Activated T-helper 17 cell treated with anti-CD3 and anti-CD28 coated beads, Interleukin-2, amount 50 U/mL, for 72 hours (primary cell): ENCODE results near the gene VAV1. TPM values are rescaled to one million over a fixed set of nuclear protein-coding genes. Genes with fewer than 3 reads are reported as not detected.
A peak's percentile ranks its signal among the peaks of the same experiment; 100 is the strongest.

Source experiments
- ATAC-seq: fragments of 150-1000 bp; cut with Tn5 transposase; replicated peaks from 2 replicates; pipeline ENCODE4 v1.10.0; 2021; ENCODE audit warnings: mild to moderate bottlenecking, moderate library complexity
- H3K27ac Mint-ChIP-seq: one replicate; pipeline ENCODE4 v1.8.0; 2022; ENCODE audit warnings: mixed read lengths
- H3K27me3 Mint-ChIP-seq: one replicate; pipeline ENCODE4 v1.8.0; 2022; ENCODE audit warnings: mixed read lengths
- H3K36me3 Mint-ChIP-seq: one replicate; pipeline ENCODE4 v1.8.0; 2022; ENCODE audit warnings: low read depth, mild to moderate bottlenecking, mixed read lengths
- H3K4me1 Mint-ChIP-seq: one replicate; pipeline ENCODE4 v1.8.0; 2022; ENCODE audit warnings: mixed read lengths
- H3K4me3 Mint-ChIP-seq: one replicate; pipeline ENCODE4 v1.8.0; 2022; ENCODE audit warnings: mild to moderate bottlenecking, mixed read lengths
- H3K9me3 Mint-ChIP-seq: one replicate; pipeline ENCODE4 v1.8.0; 2022; ENCODE audit warnings: mixed read lengths
- total RNA-seq, 2 donors: library from RNA; stranded (reverse); gene quantifications; one replicate each; pipeline ENCODE4 v1.2.3, GENCODE V29; 2022

The VAV1 gene
- total RNA-seq, 2 donors from 2014 or later = 110 to 114 TPM

DNA sequence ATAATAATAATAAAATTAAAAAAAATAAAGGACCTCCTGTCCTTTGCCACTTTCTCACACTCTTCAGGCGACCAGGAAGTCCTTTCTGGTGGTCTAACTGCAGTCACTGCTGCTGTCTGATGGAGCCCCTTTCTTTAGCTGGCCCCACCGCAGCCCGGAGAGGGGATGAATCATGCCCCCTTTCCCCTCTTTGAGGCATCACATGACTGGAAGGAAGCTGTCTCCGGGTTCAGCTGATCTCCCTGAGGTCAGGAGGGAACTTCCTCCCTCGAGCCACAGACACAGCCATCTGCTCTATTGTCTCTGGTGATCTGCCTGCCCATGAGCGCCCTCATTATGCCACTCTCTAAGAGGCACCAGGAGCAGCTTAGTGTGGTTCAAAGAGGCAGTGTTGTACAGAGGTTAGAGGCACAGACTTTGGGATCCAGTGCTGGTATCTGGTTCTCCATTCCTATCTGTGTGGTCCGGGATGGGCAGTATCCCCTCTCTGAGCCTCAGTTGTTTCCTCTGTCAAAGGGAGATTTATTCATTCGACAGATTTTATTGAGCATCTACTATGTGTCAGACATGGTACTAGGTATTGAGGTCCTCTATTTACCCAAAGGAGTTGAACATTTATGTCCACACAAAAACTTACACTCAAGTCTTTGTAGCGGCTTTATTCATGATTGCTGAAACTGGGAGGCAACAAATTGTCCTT, 30.0 kb downstream of the VAV1 start:
- Mint-ChIP-seq H3K9me3 (no peaks in the 10 kb centered on the region), H3K36me3 (peaks cover 62% of the 10 kb centered on the region), H3K4me1 (peaks cover 48% of the 10 kb centered on the region), H3K4me3 (peak overlapping the region; percentile 91), H3K27ac (peak overlapping the region; percentile 96), H3K27me3 (no peaks in the 10 kb centered on the region)
- ATAC-seq = peak; percentile 77

DNA sequence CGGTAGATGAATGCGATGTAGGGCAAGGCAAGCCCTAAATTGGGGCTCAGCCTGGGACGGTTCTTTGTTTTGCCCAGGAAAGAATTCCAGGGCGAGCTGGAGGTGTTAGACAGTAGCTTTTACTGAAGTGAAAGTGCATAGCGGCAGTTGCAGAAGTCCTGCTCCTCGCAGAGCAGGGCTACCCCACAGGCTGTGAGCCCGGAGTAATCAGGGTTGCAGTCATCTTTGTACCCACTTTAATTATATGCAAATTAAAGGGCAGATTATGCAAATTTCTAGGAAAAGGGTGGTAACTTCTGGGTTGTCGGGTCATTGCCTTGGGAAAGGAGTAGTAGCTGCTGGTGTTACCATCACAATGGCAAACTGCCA, 30.5 kb downstream of the VAV1 start:
- Mint-ChIP-seq H3K9me3 (no peaks in the 10 kb centered on the region), H3K4me1 (peaks cover 48% of the 10 kb centered on the region), H3K36me3 (peaks cover 57% of the 10 kb centered on the region), H3K4me3 (peak overlapping the region; percentile 91), H3K27me3 (no peaks in the 10 kb centered on the region), H3K27ac (peak overlapping the region; percentile 96)
- no peak for ATAC-seq

DNA sequence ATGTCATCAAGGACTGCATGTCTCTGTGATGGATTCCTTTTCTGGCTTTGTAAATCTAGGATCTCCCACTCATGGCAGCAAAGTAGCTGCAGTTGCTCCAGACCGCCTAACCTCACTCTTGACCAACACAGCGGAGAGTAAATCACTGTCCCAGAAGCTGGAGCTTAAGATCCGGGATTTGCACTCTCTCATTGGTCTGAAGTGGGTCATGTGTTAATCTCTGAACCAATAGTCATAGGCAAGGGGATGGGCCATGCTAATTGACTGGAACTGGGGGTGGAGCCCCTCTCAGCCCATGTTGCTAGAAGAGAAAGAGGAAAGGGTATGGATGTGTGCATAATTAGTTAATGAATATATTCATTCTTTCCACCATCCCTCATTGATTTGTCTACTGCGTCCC, 34.0 kb downstream of the VAV1 start:
- Mint-ChIP-seq H3K9me3 (no peaks in the 10 kb centered on the region), H3K4me1 (peaks cover 42% of the 10 kb centered on the region)

DNA sequence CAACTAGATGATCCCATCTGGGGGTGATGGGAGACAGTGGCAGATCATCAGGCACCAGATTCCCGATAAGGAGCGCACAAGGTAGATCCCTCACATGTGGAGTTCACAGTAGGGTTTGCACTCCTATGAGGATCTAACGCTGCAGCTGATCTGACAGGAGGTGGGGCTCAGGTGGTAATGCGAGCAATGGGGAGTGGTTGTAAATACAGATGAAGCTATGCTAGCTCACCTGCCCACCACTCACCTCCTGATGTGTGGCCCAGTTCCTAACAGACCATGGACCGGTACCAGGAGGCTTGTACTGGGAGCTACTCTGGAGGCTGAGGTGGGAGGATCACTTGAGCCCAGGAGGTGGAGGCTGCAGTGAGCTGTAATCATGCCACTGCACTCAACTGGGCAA, 34.8 kb downstream of the VAV1 start:
- H3K4me3 Mint-ChIP-seq = no peak overlapping the region
- peaks cover 58% of the 10 kb centered on the region for H3K36me3 Mint-ChIP-seq
- no peaks in the 10 kb centered on the region for H3K27me3 Mint-ChIP-seq
- H3K27ac Mint-ChIP-seq = no peak overlapping the region
- H3K9me3 Mint-ChIP-seq = peaks cover 4% of the 10 kb centered on the region
- no peak for ATAC-seq
- H3K4me1 Mint-ChIP-seq = peaks cover 42% of the 10 kb centered on the region

More for the DNA sequence above, 34.0 kb downstream of the VAV1 start:
- Mint-ChIP-seq H3K4me3 (no peak overlapping the region), H3K27ac (peak overlapping the region; percentile 58), H3K36me3 (peaks cover 59% of the 10 kb centered on the region), H3K27me3 (no peaks in the 10 kb centered on the region)
- ATAC-seq = no peak

DNA sequence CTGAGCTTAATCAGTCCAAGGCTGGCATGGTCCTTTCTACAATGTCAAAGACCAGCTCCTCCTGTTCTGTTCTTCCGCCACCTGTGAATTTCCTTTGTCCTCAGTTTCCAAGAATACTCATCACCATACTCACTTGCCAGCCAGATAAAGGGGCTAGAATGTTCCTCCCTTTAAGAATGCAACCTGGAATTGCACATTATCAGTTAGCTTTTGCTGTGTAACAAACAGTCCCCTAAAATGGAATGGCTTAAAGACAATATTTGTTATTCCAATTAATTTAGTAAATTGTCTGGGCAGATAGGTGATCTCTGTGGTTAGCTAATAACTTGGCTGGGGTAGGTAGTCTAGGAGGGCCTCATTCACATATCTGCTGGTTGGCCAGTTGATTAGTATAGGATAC, 36.0 kb downstream of the VAV1 start:
- H3K27ac Mint-ChIP-seq = no peak overlapping the region
- no peak overlapping the region for H3K4me3 Mint-ChIP-seq
- peaks cover 43% of the 10 kb centered on the region for H3K4me1 Mint-ChIP-seq
- ATAC-seq = no peak
- H3K27me3 Mint-ChIP-seq = no peaks in the 10 kb centered on the region
- peaks cover 4% of the 10 kb centered on the region for H3K9me3 Mint-ChIP-seq
- H3K36me3 Mint-ChIP-seq = peaks cover 53% of the 10 kb centered on the region

DNA sequence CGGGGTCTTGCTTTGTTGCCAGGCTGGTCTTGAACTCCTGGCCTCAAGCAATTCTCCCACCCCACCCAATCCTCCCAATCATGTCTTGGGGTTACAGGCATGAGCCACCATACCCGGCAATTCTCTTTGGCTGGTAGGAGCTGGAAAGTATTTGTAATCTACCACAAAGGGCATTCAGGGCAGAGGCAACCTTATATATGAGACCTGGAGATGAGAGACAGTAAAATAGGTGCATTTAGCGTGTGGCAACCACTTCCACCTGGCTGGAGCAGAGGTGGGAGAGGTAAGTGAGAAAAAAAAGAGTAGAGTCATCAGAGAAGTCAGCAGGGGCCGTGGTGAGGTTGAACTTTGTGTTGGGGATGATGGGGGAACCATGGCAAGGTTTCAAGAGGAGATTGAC, 36.8 kb downstream of the VAV1 start:
- Mint-ChIP-seq H3K4me1 (peaks cover 43% of the 10 kb centered on the region), H3K4me3 (peak overlapping the region; percentile 2), H3K27me3 (no peaks in the 10 kb centered on the region), H3K36me3 (peaks cover 46% of the 10 kb centered on the region), H3K27ac (peak overlapping the region; percentile 63), H3K9me3 (peaks cover 4% of the 10 kb centered on the region)
- no peak for ATAC-seq

DNA sequence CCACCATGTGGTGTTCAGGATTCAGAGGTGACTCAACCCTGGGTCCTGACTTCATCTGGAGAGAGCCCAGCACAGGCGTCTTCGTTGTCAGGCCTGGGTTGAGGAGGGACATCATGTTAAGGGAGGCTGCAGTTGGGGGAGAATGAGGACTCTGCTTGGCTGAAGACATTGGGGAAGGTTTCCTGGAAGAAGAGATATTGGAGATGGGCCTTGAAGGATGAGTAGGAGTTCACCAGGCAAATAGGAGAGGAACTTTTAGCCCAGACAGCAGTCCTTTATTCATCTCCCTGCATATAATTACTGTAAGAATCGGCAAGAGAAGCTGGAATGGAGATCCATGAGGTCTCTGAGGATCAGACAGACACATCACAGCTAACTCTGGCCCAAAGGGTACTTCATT, 38.9 kb downstream of the VAV1 start:
- Mint-ChIP-seq H3K27ac (peak overlapping the region; percentile 77), H3K36me3 (peaks cover 61% of the 10 kb centered on the region), H3K4me1 (peaks cover 54% of the 10 kb centered on the region)

DNA sequence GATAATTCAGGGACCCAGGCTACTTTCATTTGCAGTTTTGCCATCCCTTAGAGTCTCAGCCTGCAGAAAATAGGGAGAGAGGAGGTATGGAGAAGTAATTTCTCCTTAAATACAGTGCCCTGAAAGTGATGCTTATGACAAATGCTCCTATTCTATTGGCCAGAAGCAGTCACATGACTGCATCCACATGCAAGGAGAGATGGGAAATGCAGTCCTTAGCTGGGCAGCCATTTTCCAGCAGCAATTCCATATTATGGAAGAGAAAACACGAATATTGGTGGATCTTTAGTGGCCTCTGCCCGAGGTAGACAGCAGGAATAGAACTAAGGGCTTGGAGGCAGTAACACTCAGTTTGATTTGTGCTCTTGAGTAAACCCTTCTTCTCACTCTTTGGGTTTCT, 39.4 kb downstream of the VAV1 start:
- Mint-ChIP-seq H3K4me1 (peaks cover 52% of the 10 kb centered on the region), H3K27me3 (no peaks in the 10 kb centered on the region), H3K4me3 (peak overlapping the region; percentile 17), H3K9me3 (peaks cover 4% of the 10 kb centered on the region), H3K27ac (peak overlapping the region; percentile 77), H3K36me3 (peaks cover 58% of the 10 kb centered on the region)
- ATAC-seq = no peak

More for the DNA sequence above, 38.9 kb downstream of the VAV1 start:
- H3K27me3 Mint-ChIP-seq = no peaks in the 10 kb centered on the region
- no peak for ATAC-seq
- no peak overlapping the region for H3K4me3 Mint-ChIP-seq
- H3K9me3 Mint-ChIP-seq = peaks cover 4% of the 10 kb centered on the region

DNA sequence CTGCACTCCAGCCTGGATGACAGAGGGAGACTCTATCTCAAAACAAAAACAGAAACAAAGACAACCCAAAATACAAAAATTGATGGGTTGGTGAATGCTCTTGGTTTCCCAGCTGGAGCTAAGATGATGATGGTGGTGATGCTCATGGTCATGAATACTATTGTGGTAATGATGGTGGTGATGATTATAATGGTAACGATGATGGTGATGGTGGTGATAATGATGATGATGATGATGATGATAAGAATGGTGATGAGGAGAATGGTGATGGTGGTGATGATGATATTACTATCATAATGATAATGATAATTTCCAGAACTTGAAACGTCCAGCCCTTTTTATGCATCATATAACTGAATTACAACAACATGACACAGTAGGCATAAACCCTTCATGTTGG, 40.1 kb downstream of the VAV1 start:
- peaks cover 58% of the 10 kb centered on the region for H3K36me3 Mint-ChIP-seq
- peaks cover 53% of the 10 kb centered on the region for H3K4me1 Mint-ChIP-seq
- peak overlapping the region; percentile 77 for H3K27ac Mint-ChIP-seq

DNA sequence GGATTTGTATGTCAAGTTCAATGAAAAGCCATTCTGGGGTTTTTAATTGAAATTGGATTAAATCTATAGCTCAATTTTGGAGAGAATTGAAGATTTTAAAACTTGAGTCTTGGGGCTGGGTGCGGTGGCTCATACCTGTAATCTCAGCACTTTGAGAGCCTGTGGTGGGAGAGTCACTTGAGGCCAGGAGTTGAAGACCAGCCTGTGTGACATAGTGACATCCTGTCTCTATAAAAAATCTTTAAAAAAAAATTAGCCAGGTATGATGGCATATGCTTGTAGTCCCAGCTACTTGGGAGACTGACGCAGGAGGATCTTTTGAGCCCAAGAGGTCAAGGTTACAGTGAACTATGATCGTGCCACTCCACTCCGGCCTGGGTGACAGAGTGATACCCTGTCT, 41.2 kb downstream of the VAV1 start:
- Mint-ChIP-seq H3K4me1 (peaks cover 59% of the 10 kb centered on the region), H3K36me3 (peaks cover 62% of the 10 kb centered on the region), H3K27me3 (no peaks in the 10 kb centered on the region), H3K9me3 (peaks cover 4% of the 10 kb centered on the region), H3K4me3 (peak overlapping the region; percentile 55), H3K27ac (peak overlapping the region; percentile 0)
- peak; percentile 61 for ATAC-seq

More for the DNA sequence above, 40.1 kb downstream of the VAV1 start:
- Mint-ChIP-seq H3K27me3 (no peaks in the 10 kb centered on the region), H3K9me3 (peaks cover 4% of the 10 kb centered on the region), H3K4me3 (no peak overlapping the region)
- ATAC-seq = peak; percentile 36

DNA sequence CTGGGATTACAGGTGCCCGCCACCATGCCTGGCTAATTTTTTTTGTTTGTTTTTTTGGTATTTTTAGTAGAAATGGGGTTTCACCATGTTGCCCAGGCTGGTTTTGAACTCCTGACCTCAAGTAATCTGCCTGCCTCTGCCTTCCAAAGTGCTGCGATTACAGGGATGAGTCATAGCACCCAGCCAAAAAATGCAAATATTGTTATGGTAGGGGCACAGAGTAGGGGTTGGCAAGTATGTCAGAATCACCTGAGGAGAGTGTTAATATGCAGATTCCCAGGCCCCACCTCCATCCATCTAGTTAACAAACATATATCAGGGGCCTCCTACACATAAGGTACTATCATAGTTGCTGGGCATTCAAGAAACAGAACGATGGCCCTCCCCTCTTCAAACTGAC, 44.7 kb downstream of the VAV1 start:
- H3K36me3 Mint-ChIP-seq = peaks cover 65% of the 10 kb centered on the region
- no peaks in the 10 kb centered on the region for H3K27me3 Mint-ChIP-seq
- no peak for ATAC-seq
- H3K27ac Mint-ChIP-seq = peak overlapping the region; percentile 63
- no peaks in the 10 kb centered on the region for H3K9me3 Mint-ChIP-seq
- peaks cover 41% of the 10 kb centered on the region for H3K4me1 Mint-ChIP-seq
- no peak overlapping the region for H3K4me3 Mint-ChIP-seq

DNA sequence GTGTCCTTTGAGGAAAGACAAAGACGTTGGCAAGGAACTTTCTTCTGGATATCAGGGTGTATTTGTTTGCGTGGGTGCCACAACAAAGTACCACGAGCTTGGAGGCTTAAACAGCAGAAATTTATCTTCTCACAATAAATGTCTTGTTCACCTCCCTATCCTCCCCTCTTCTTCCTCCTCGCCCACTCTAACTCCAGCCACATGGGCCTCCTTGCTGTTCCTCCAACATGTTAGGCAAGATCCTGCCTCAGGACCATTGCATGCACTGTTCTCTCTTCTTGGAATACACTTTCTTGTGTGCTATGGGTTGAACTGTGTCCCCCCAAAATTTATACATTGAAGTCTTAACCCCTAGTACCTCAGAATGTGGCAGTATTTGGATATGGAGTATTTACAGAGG, 45.7 kb downstream of the VAV1 start:
- peaks cover 67% of the 10 kb centered on the region for H3K36me3 Mint-ChIP-seq
- H3K4me1 Mint-ChIP-seq = peaks cover 34% of the 10 kb centered on the region
- H3K4me3 Mint-ChIP-seq = no peak overlapping the region
- ATAC-seq = no peak
- H3K27me3 Mint-ChIP-seq = no peaks in the 10 kb centered on the region
- H3K9me3 Mint-ChIP-seq = no peaks in the 10 kb centered on the region
- peak overlapping the region; percentile 9 for H3K27ac Mint-ChIP-seq

DNA sequence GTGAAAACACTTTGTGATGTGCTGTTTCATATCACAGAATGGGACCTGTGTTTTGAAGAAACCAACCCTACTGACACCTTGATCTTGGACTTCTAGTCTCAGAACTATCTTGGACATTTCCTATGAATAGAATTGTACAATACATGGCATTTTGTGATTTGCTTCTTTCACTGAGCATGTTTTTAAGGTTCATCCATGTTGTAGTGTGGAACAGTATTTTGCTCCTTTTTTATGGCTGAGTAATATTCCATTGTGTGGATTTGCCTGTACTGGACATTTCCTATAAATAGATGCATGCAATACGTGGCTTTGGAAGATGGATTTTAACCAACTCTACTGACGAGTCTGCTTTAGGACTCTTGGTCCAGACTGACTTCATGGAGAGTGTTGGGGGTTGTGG, 46.8 kb downstream of the VAV1 start:
- Mint-ChIP-seq H3K4me3 (no peak overlapping the region), H3K27ac (peak overlapping the region; percentile 37), H3K27me3 (no peaks in the 10 kb centered on the region), H3K36me3 (peaks cover 77% of the 10 kb centered on the region), H3K4me1 (peaks cover 25% of the 10 kb centered on the region), H3K9me3 (no peaks in the 10 kb centered on the region)
- no peak for ATAC-seq

DNA sequence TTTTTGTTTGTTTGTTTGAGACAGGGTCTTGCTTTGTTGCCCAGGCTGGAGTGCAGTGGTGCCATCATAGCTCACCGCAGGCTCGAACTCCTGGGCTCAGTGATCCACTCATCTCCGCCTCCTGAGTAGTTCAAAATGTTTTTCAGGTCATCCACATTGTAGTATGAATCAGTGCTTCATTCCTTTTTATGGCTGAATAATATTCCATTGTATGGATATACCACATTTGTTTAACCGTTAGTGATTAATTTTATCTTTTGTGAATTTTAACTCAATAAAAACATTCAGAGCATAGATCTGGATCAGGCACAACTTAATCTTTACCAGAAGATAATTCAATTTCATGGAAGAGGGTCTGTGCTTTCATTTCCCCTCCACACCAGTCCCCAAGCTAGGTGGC, 47.7 kb downstream of the VAV1 start:
- ATAC-seq = no peak
- H3K27ac Mint-ChIP-seq = no peak overlapping the region
- peaks cover 20% of the 10 kb centered on the region for H3K4me1 Mint-ChIP-seq
- no peak overlapping the region for H3K4me3 Mint-ChIP-seq
- no peaks in the 10 kb centered on the region for H3K27me3 Mint-ChIP-seq
- no peaks in the 10 kb centered on the region for H3K9me3 Mint-ChIP-seq
- H3K36me3 Mint-ChIP-seq = peaks cover 78% of the 10 kb centered on the region

DNA sequence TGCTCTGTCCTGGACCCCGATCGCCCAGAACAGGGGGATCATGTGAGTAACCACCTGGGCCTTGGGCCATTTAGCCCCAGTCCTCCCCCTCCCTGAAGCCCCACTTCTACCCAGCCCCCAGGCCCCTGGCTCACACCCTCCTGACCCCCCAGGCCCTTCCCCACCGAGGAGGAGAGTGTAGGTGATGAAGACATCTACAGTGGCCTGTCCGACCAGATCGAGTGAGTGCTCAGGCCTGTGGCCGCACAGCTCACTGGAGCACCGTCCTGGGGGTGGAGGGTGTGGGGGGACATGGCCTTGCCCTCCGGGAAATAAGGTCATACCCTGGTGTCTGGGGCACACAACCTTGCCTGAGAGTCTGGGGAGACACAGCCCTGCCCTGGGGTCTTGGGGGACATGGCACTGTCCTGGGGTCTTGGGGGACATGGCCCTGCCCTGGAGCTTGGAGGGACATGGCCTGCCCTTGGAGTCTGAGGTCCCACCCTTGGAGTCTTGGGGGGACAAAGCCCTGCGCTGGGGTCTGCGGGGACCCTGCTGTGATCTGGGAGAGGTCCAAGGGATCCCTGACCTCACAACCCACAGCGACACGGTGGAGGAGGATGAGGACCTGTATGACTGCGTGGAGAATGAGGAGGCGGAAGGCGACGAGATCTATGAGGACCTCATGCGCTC, 49.3 kb downstream of the VAV1 start:
- no peaks in the 10 kb centered on the region for H3K27me3 Mint-ChIP-seq
- no peak for ATAC-seq

More for the DNA sequence above, 49.3 kb downstream of the VAV1 start:
- no peaks in the 10 kb centered on the region for H3K9me3 Mint-ChIP-seq
- H3K4me1 Mint-ChIP-seq = peaks cover 10% of the 10 kb centered on the region
- H3K4me3 Mint-ChIP-seq = no peak overlapping the region
- no peak overlapping the region for H3K27ac Mint-ChIP-seq
- H3K36me3 Mint-ChIP-seq = peaks cover 83% of the 10 kb centered on the region
